GM12878 (cell line): ENCODE measurements around the gene RNASE7. TPM values are rescaled to one million over a fixed set of nuclear protein-coding genes. Genes with fewer than 3 reads are reported as not detected.

Experiments used
- ATAC-seq: fragments of 200-7000 bp; cut with Tn5 transposase; 3 replicates; pipeline ENCODE4 v1.9.1; 2020; ENCODE audit warnings: mild to moderate bottlenecking, moderate library complexity
- BruUV-seq: library from RNA; stranded (reverse); fragments of 400-500 nt; replicated peaks from 2 replicates; lab custom pipeline; 2021; lab: Mats Ljungman, UMichigan
- CTCF ChIA-PET: fragments of 300-600 bp; sonication (Branson Sonifier 250); formaldehyde crosslinking; extraction: SDS; loops from one replicate; lab custom pipeline; 2021; ENCODE audit warnings: inconsistent platforms; lab: Yijun Ruan, JAX
- POLR2A ChIA-PET: fragments of 350-600 bp; formaldehyde crosslinking; extraction: SDS; loops from one replicate; lab custom pipeline; 2021; ENCODE audit warnings: inconsistent platforms; lab: Charles Lee
- RAD21 ChIA-PET: fragments of 300-600 bp; sonication (Branson Sonifier 250); formaldehyde crosslinking; loops from one replicate; lab custom pipeline; 2023; ENCODE audit warnings: antibody characterized with exemption; ENCODE audit not compliant: unreplicated experiment; lab: Charles Lee
- SMC1A ChIA-PET: fragments of 300-600 bp; sonication (Branson Sonifier 250); formaldehyde crosslinking; loops from one replicate; lab custom pipeline; 2023; ENCODE audit not compliant: unreplicated experiment, uncharacterized antibody; lab: Charles Lee
- DNase-seq: peaks from one replicate; pipeline ENCODE4 v3.0.0-alpha.2; 2011; ENCODE audit warnings: low read depth, low spot score
- FAIRE-seq: peaks from 3 replicates; lab custom pipeline; 2011; peaks lifted over from hg19 to GRCh38; lab: Jason Lieb, UNC
- H2AFZ ChIP-seq: 2 replicates; pipeline ENCODE4 v1.6.0; 2011; ENCODE audit warnings: low read depth, low read length, control low read depth; ENCODE audit not compliant: control insufficient read depth
- H3K27ac ChIP-seq: 2 replicates; pipeline ENCODE4 v1.5.1; 2011; ENCODE audit warnings: control low read depth; ENCODE audit not compliant: control insufficient read depth, insufficient read depth
- H3K27me3 ChIP-seq, 2 experiments: replicated peaks in 1 of 2; 2 replicates each; pipeline versions ENCODE4 v1.6.0 to v1.6.1; 2011; ENCODE audit warnings: low read length in 1 of 2; ENCODE audit not compliant: control insufficient read depth in 2 of 2, insufficient read depth in 2 of 2
- H3K36me3 ChIP-seq, 2 experiments: 2 replicates each; pipeline ENCODE4 v1.5.1; 2011; ENCODE audit warnings: low read length in 1 of 2; ENCODE audit not compliant: control insufficient read depth in 2 of 2, insufficient read depth in 2 of 2
- H3K4me1 ChIP-seq: 2 replicates; pipeline ENCODE4 v1.6.1; 2011; ENCODE audit warnings: mild to moderate bottlenecking, low read length, moderate library complexity, mixed read lengths; ENCODE audit not compliant: control insufficient read depth, insufficient read depth
- H3K4me2 ChIP-seq: 2 replicates; pipeline ENCODE4 v1.6.0; 2011; ENCODE audit warnings: control low read depth; ENCODE audit not compliant: control insufficient read depth, insufficient read depth
- H3K4me3 ChIP-seq: fragments of 200-600 bp; sonication (generic); 2 replicates; pipeline ENCODE4 v1.5.1; 2016
- H3K79me2 ChIP-seq: 2 replicates; pipeline ENCODE4 v1.6.0; 2011; ENCODE audit warnings: low read length; ENCODE audit not compliant: control insufficient read depth, insufficient read depth
- H3K9ac ChIP-seq: 2 replicates; pipeline ENCODE4 v1.8.0; 2011; ENCODE audit warnings: low read length, control low read depth, mixed read lengths; ENCODE audit not compliant: control insufficient read depth, insufficient read depth
- H3K9me3 ChIP-seq: replicated peaks from 3 replicates; pipeline ENCODE4 v1.5.1; 2011; ENCODE audit warnings: mild to moderate bottlenecking, low read length; ENCODE audit not compliant: control insufficient read depth, insufficient read depth
- H4K20me1 ChIP-seq: 2 replicates; pipeline ENCODE4 v1.6.0; 2011; ENCODE audit not compliant: control insufficient read depth, insufficient read depth
- CBFB ChIP-seq: IDR thresholded peaks from 2 replicates; pipeline ENCODE4 v1.6.1; 2016; ENCODE audit warnings: antibody characterized with exemption, low read depth
- CHD1 ChIP-seq: IDR thresholded peaks from 2 replicates; pipeline ENCODE4 v1.6.1; 2012; ENCODE audit warnings: low read depth, low read length, improper control_type of control experiment
- KAT2A ChIP-seq: conservative IDR thresholded peaks from 2 replicates; pipeline ENCODE4 v1.6.1; 2011; ENCODE audit warnings: low read depth, low read length; ENCODE audit not compliant: control insufficient read depth
- NRF1 ChIP-seq: conservative IDR thresholded peaks from 2 replicates; pipeline ENCODE4 v1.6.1; 2011; ENCODE audit warnings: mild to moderate bottlenecking, low read depth, low read length, improper control_type of control experiment
- PML ChIP-seq: IDR thresholded peaks from 2 replicates; pipeline ENCODE4 v1.6.1; 2012; ENCODE audit warnings: low read length, inconsistent platforms
- POLR2A ChIP-seq: IDR thresholded peaks from 2 replicates; pipeline ENCODE4 v1.6.1; 2011; ENCODE audit warnings: low read depth, mild to moderate bottlenecking, low read length
- SPI1 ChIP-seq: IDR thresholded peaks from 2 replicates; pipeline ENCODE4 v1.6.1; 2011; ENCODE audit warnings: low read depth, mild to moderate bottlenecking, low read length, moderate library complexity, borderline replicate concordance; ENCODE audit not compliant: insufficient read depth
- SUPT20H ChIP-seq: IDR thresholded peaks from 2 replicates; pipeline ENCODE4 v1.6.1; 2011; ENCODE audit warnings: low read depth, mild to moderate bottlenecking, low read length, moderate library complexity, borderline replicate concordance; ENCODE audit not compliant: control insufficient read depth
- ZSCAN29 ChIP-seq: fragments of 450-650 bp; IDR thresholded peaks from 2 replicates; pipeline ENCODE4 v1.6.1; 2017; ENCODE audit warnings: mild to moderate bottlenecking, moderate library complexity
- WGBS: methylation state at CpG from one replicate; pipeline ENCODE4 v1.1.6; 2016; ENCODE audit warnings: low lambda C conversion rate; ENCODE audit not compliant: insufficient replicate concordance, insufficient coverage; ENCODE audit errors: missing lambda C conversion rate; 5-methylcytosine and 5-hydroxymethylcytosine counted together
- in situ Hi-C: fragments of 300-500 bp; cut with MboI; formaldehyde crosslinking; loops from 9 replicates; pipeline ENCODE4 v1.14.3; 2018; ENCODE audit warnings: mixed read lengths
- intact Hi-C: fragments of 100-400 bp; cut with micrococcal nuclease; formaldehyde crosslinking; loops from one replicate; pipeline ENCODE4 v1.14.2; 2022; ENCODE audit not compliant: unreplicated experiment
- polyA plus RNA-seq, 11 experiments: library from polyadenylated mRNA; depleted of rRNA in 4 of 11; unstranded in 6 of 11; stranded (reverse) in 5 of 11; fragments of >200 nt; fragmentation: Nextera tagmentation in 4 of 11; fragmentation: Illumina TruSeq in 1 of 11; extraction: Ambion mirVana in 4 of 11; extraction: Trizol in 1 of 11; gene quantifications; 1 replicate in 1 of 11; 2 replicates in 10 of 11; pipeline versions ENCODE4 v1.2.1 to v1.2.3, GENCODE V29; 2011 to 2016; ENCODE audit warnings: inconsistent platforms in 2 of 11, missing spikeins in 2 of 11, low read depth in 1 of 11
- total RNA-seq, 4 experiments: library from RNA; depleted of rRNA in 3 of 4; stranded (reverse); fragments of >200 nt in 3 of 4; fragmentation: Illumina TruSeq in 1 of 4; extraction: Trizol in 1 of 4; gene quantifications; 2 replicates each; pipeline versions ENCODE4 v1.2.1 to v1.2.3, GENCODE V29; 2013 to 2021
- TF ChIP-seq, protein P1 (sequence below): IDR thresholded peaks from 2 replicates; pipeline ENCODE4 v1.6.1; 2012; ENCODE audit warnings: low read length, inconsistent platforms

The RNASE7 gene
- total and polyA plus RNA-seq, 10 of the 15 experiments (the other 5 are each of a cell fraction or from before 2014, with no cell fraction given) = not detected

- Histone ChIP-seq H4K20me1 (no peaks in the 10 kb centered on the region), H3K9me3 (no peaks in the 10 kb centered on the region), H3K36me3 (no peaks in the 10 kb centered on the region), H2AFZ (no peak within 1 kb of the TSS), H3K4me3 (no peak within 1 kb of the TSS; the same call in 1 of the 2 replicates), H3K27ac (no peak within 1 kb of the TSS), H3K4me1 (peaks cover 4% of the 10 kb centered on the region; the same call in 1 of the 2 replicates), H3K79me2 (no peaks in the 10 kb centered on the region), H3K4me2 (peak within 1 kb of the TSS; percentile 87), H3K27me3 (peaks cover 15 to 18% of the 10 kb centered on the region in 2 experiments), H3K9ac (no peak within 1 kb of the TSS)
- peak; percentile 66 for ATAC-seq
- no peak for DNase-seq
- ChIA-PET CTCF (interaction anchor here (1.1 kb wide), 1 partner anchor 43 kb away, joined by 3 read pairs; no protein-coding TSS in a partner anchor), POLR2A (no interaction called here), RAD21 (no interaction called here), SMC1A (no interaction called here)
- intact Hi-C loops (no loop called here), in situ Hi-C loops (no loop called here)
- no peak for TF ChIP-seq POLR2A
- no peak for TF ChIP-seq SUPT20H
- TF ChIP-seq CHD1 = no peak
- no peak for TF ChIP-seq KAT2A
- TF ChIP-seq PML = no peak
- TF ChIP-seq SPI1 = no peak
- TF ChIP-seq, protein P1, sequence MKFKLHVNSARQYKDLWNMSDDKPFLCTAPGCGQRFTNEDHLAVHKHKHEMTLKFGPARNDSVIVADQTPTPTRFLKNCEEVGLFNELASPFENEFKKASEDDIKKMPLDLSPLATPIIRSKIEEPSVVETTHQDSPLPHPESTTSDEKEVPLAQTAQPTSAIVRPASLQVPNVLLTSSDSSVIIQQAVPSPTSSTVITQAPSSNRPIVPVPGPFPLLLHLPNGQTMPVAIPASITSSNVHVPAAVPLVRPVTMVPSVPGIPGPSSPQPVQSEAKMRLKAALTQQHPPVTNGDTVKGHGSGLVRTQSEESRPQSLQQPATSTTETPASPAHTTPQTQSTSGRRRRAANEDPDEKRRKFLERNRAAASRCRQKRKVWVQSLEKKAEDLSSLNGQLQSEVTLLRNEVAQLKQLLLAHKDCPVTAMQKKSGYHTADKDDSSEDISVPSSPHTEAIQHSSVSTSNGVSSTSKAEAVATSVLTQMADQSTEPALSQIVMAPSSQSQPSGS = no peak
- TF ChIP-seq ZSCAN29 = no peak
- no peak for TF ChIP-seq NRF1
- no peak for TF ChIP-seq CBFB
- 10% methylated on average over 44 of the region's 72 CpGs for whole genome bisulfite sequencing
- FAIRE-seq = no peak
- no TSS peak for BruUV-seq
Measured at GRCh38 chr14:21024585-21025370, 17.4 kb upstream of the RNASE7 start, which contains the start of gene NDRG2. NDRG2 (minus strand) TSS chr14:21025061; CDS start chr14:21023315, 1,746 bp downstream.
